Measurements from ENCODE around the gene KRTAP4-16. TPM values are rescaled to one million over a fixed set of nuclear protein-coding genes. Genes with fewer than 3 reads are reported as not detected.

The KRTAP4-16 gene
- total and polyA plus RNA-seq, 2 of the 8 experiments (the other 6 are each of a cell fraction or from before 2014, with no cell fraction given), result not detected

DNA sequence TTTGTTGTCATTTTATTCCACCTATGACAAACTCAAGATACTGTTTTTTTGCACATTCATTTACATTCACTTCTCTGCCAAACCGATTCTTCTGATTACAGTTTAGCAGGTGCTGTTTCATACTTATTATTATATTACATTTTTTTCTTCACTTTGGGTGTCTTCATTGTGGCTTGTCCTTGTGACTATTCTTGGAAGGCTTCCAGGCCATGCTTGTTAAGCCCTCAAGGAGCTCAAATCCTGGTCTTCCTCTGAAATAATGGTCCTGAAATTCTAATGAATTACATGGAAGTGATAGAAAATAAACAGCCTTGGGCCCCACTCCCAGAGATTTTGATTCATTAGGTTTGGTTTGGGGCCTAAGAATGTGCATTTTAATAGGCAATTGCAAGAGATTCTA lies 37.7 kb downstream of the KRTAP4-16 start:
- Histone ChIP-seq H3K14ac (ENCODE audit: insufficient read length) (no peak overlapping the region), H4K5ac (ENCODE audit: insufficient read length, low read depth, low read length) (no peak overlapping the region), H2AFZ (ENCODE audit: low read length) (no peak overlapping the region), H2AK5ac (ENCODE audit: low read depth, low read length) (no peak overlapping the region), H3K27ac (ENCODE audit: low read depth, low read length) (no peak overlapping the region), H3K27me3 (replicated peaks in 1 of 4; ENCODE audit: control insufficient read depth in 3 of 4, extremely low read depth in 1 of 4, insufficient read depth in 3 of 4, low read length in 3 of 4) (no peaks in the 10 kb centered on the region), H3K36me3 (ENCODE audit: control insufficient read depth in 2 of 4, insufficient read depth in 4 of 4, low read length in 3 of 4) (no peaks in the 10 kb centered on the region), H3K4me3 (ENCODE audit: extremely low read depth in 1 of 4, insufficient read depth in 2 of 4, low read depth in 3 of 4, low read length in 4 of 4) (no peak overlapping the region), H2BK15ac (ENCODE audit: low read length) (no peak overlapping the region), H3K9ac (replicated peaks in 1 of 4; ENCODE audit: extremely low read depth in 1 of 4, low read depth in 3 of 4, low read length in 3 of 4) (no peak overlapping the region), H3K79me2 (ENCODE audit: control insufficient read depth in 1 of 2, insufficient read depth in 2 of 2, low read length in 2 of 2) (no peaks in the 10 kb centered on the region), H2BK120ac (replicated peaks; ENCODE audit: low read depth, low read length) (no peak overlapping the region), H4K91ac (replicated peaks; ENCODE audit: insufficient read length, low read length) (no peak overlapping the region), H3K9me3 (ENCODE audit: insufficient read depth in 2 of 2, low read depth in 1 of 2, low read length in 1 of 2) (no peaks in the 10 kb centered on the region), H3K23ac (ENCODE audit: insufficient read length) (no peak overlapping the region), H3K4me1 (replicated peaks in 1 of 4; ENCODE audit: control insufficient read depth in 3 of 4, insufficient read depth in 4 of 4, low read length in 3 of 4) (no peaks in the 10 kb centered on the region), H3K4ac (replicated peaks; ENCODE audit: insufficient read length, low read depth, low read length) (no peak overlapping the region), H4K8ac (ENCODE audit: extremely low read depth, insufficient read depth, low read length) (no peak overlapping the region), H3K4me2 (ENCODE audit: insufficient read depth in 1 of 2, low read depth in 2 of 2, low read length in 2 of 2) (no peak overlapping the region), H3K23me2 (ENCODE audit: low read depth, low read length) (no peaks in the 10 kb centered on the region), H2BK12ac (ENCODE audit: low read depth, low read length) (no peak overlapping the region), H4K20me1 (replicated peaks in 1 of 2; ENCODE audit: control insufficient read depth in 1 of 2, insufficient read depth in 2 of 2, low read length in 2 of 2) (no peaks in the 10 kb centered on the region), H3K56ac (replicated peaks; ENCODE audit: insufficient read length, low read depth, low read length) (no peak overlapping the region), H3K18ac (ENCODE audit: extremely low read depth, low read length) (no peak overlapping the region), H2BK20ac (ENCODE audit: low read length) (no peak overlapping the region), H3K79me1 (ENCODE audit: low read depth, low read length) (no peaks in the 10 kb centered on the region), H2BK5ac (ENCODE audit: low read depth, low read length) (no peak overlapping the region)
- WGBS, 2 experiments (ENCODE audit: extremely low coverage in 1 of 2, insufficient coverage in 1 of 2, insufficient read length in 1 of 2, insufficient replicate concordance in 2 of 2, low coverage in 1 of 2, low lambda C conversion rate in 2 of 2, missing lambda C conversion rate in 1 of 2), result 96% methylated on average over 1 of the region's 1 CpG; no CpG with 5 or more reads in 1 of the 2 experiments
- ChIA-PET CTCF (ENCODE audit: partially characterized antibody) (interaction anchor here (1.4 kb wide), 1 partner anchor 584 kb away, joined by 3 read pairs; no protein-coding TSS in a partner anchor), POLR2A (ENCODE audit: partially characterized antibody) (no interaction called here)
- DNase-seq (ENCODE audit: low read depth in 1 of 2, low spot score in 2 of 2), result no peak
- FAIRE-seq, result no peak
- TF ChIP-seq EP300 (IDR thresholded peaks at IDR 0.05; ENCODE audit: borderline replicate concordance in 1 of 2, low read depth in 2 of 2, low read length in 2 of 2) (no peak), SP2 (IDR thresholded peaks at IDR 0.05; ENCODE audit: low read length) (no peak), POLR2AphosphoS5 (IDR thresholded peaks at IDR 0.05; ENCODE audit: low read depth, low read length) (no peak), GABPA (IDR thresholded peaks at IDR 0.05; ENCODE audit: borderline replicate concordance, insufficient read depth, low read length) (no peak), CBX5 (IDR thresholded peaks at IDR 0.05; ENCODE audit: low read depth, low read length) (no peak), TAF7 (optimal IDR thresholded peaks at IDR 0.05; ENCODE audit: borderline replicate concordance, low read depth, low read length) (no peak), SIN3A (conservative IDR thresholded peaks at IDR 0.05 in 1 of 2, IDR thresholded peaks at IDR 0.05 in 1 of 2; ENCODE audit: low read depth in 1 of 2, low read length in 2 of 2) (no peak), SAP30 (IDR thresholded peaks at IDR 0.05; ENCODE audit: insufficient read depth, insufficient replicate concordance, low read length) (no peak), SP4 (IDR thresholded peaks at IDR 0.05; ENCODE audit: low read length) (no peak)
- TF ChIP-seq, protein P1, sequence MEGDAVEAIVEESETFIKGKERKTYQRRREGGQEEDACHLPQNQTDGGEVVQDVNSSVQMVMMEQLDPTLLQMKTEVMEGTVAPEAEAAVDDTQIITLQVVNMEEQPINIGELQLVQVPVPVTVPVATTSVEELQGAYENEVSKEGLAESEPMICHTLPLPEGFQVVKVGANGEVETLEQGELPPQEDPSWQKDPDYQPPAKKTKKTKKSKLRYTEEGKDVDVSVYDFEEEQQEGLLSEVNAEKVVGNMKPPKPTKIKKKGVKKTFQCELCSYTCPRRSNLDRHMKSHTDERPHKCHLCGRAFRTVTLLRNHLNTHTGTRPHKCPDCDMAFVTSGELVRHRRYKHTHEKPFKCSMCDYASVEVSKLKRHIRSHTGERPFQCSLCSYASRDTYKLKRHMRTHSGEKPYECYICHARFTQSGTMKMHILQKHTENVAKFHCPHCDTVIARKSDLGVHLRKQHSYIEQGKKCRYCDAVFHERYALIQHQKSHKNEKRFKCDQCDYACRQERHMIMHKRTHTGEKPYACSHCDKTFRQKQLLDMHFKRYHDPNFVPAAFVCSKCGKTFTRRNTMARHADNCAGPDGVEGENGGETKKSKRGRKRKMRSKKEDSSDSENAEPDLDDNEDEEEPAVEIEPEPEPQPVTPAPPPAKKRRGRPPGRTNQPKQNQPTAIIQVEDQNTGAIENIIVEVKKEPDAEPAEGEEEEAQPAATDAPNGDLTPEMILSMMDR (IDR thresholded peaks at IDR 0.05; ENCODE audit: control extremely low read depth in 1 of 3, insufficient read depth in 1 of 3, low read depth in 1 of 3, low read length in 3 of 3), result no peak
